SU-DHL-6 (cell line): ENCODE results near the gene EYS.

Experiments
- H2AFZ ChIP-seq: fragments of 200-600 bp; sonication (generic); 2 replicates; pipeline ENCODE4 v1.6.1; 2014; ENCODE audit warnings: low read depth, mild to moderate bottlenecking, moderate library complexity, mixed read lengths, antibody characterized with exemption, low read length; ENCODE audit not compliant: severe bottlenecking
- H3F3A ChIP-seq: fragments of 200-600 bp; shearing (Covaris generic); 2 replicates; pipeline ENCODE4 v1.6.0; 2016; ENCODE audit warnings: antibody characterized with exemption, mild to moderate bottlenecking; ENCODE audit not compliant: insufficient read depth
- H3K27ac ChIP-seq: fragments of 200-600 bp; sonication (generic); 2 replicates; pipeline ENCODE4 v1.5.1; 2016; ENCODE audit warnings: low read depth, mild to moderate bottlenecking, low read length, moderate library complexity, mixed read lengths
- H3K27me3 ChIP-seq: fragments of 200-600 bp; sonication (generic), shearing (Covaris generic); 2 replicates; pipeline ENCODE4 v1.6.0; 2014; ENCODE audit warnings: mild to moderate bottlenecking, low read length
- H3K36me3 ChIP-seq: fragments of 200-600 bp; sonication (generic); 2 replicates; pipeline ENCODE4 v1.6.1; 2014; ENCODE audit warnings: mild to moderate bottlenecking, low read length, mixed read lengths
- H3K4me2 ChIP-seq: fragments of 300-600, 200-600 bp; shearing (Covaris generic), sonication (generic); 2 replicates; pipeline ENCODE4 v1.6.0; 2014; ENCODE audit warnings: low read length, low read depth, mild to moderate bottlenecking; ENCODE audit not compliant: poor library complexity, severe bottlenecking
- H3K4me3 ChIP-seq: fragments of 200-600 bp; sonication (generic); 2 replicates; pipeline ENCODE4 v1.5.1; 2014; ENCODE audit warnings: antibody characterized with exemption, low read length, mild to moderate bottlenecking, mixed read lengths; ENCODE audit not compliant: insufficient read depth, poor library complexity, severe bottlenecking
- H3K79me2 ChIP-seq: fragments of 200-600 bp; sonication (generic); 2 replicates; pipeline ENCODE4 v1.6.1; 2014; ENCODE audit warnings: mild to moderate bottlenecking, low read length, moderate library complexity; ENCODE audit not compliant: insufficient read depth
- H3K9ac ChIP-seq: fragments of 200-600 bp; sonication (generic); 2 replicates; pipeline ENCODE4 v1.7.0; 2014; ENCODE audit warnings: mild to moderate bottlenecking, low read length
- H3K9me2 ChIP-seq: fragments of 200-600 bp; sonication (generic); replicated peaks from 2 replicates; pipeline ENCODE4 v1.6.1; 2014; ENCODE audit warnings: low read length; ENCODE audit not compliant: insufficient read depth
- H3K9me3 ChIP-seq: fragments of 200-600 bp; sonication (generic); 2 replicates; pipeline ENCODE4 v1.6.1; 2014; ENCODE audit warnings: low read length, mixed read lengths; ENCODE audit not compliant: insufficient read depth
- H4K20me1 ChIP-seq: fragments of 200-600 bp; sonication (generic); 2 replicates; pipeline ENCODE4 v1.6.1; 2014; ENCODE audit warnings: low read depth, mild to moderate bottlenecking, antibody characterized with exemption, low read length, moderate library complexity, mixed read lengths
- CTCF ChIP-seq: fragments of 200-600 bp; sonication (generic); IDR thresholded peaks from one replicate; pipeline ENCODE4 v1.5.1; 2017; ENCODE audit warnings: antibody characterized with exemption, mild to moderate bottlenecking, low read length, moderate library complexity; ENCODE audit not compliant: insufficient read depth, poor library complexity, severe bottlenecking
- EZH2phosphoT487 ChIP-seq: fragments of 200-600 bp; sonication (generic), shearing (Covaris generic); conservative IDR thresholded peaks from 2 replicates; pipeline ENCODE4 v1.6.1; 2018; ENCODE audit warnings: mild to moderate bottlenecking, antibody characterized with exemption, low read length, moderate library complexity, mixed read lengths

Gene EYS

GRCh38 chr6:64280569-64280968, 1426.5 kb downstream of the EYS start:
- H4K20me1 ChIP-seq: no peaks in the 10 kb centered on the region
- no peaks in the 10 kb centered on the region for H3K27me3 ChIP-seq
- no peak overlapping the region for H3K4me3 ChIP-seq
- H3K36me3 ChIP-seq: no peaks in the 10 kb centered on the region
- H2AFZ ChIP-seq: no peak overlapping the region
- H3K27ac ChIP-seq: no peak overlapping the region
- H3K9me2 ChIP-seq: no peaks in the 10 kb centered on the region
- no peak overlapping the region for H3K9ac ChIP-seq
- TF ChIP-seq EZH2phosphoT487: no peak
- no peak for TF ChIP-seq CTCF
- no peaks in the 10 kb centered on the region for H3K9me3 ChIP-seq
- H3K4me2 ChIP-seq: no peak overlapping the region
- H3F3A ChIP-seq: no peaks in the 10 kb centered on the region
- H3K79me2 ChIP-seq: no peaks in the 10 kb centered on the region

- H3K9ac ChIP-seq: no peak overlapping the region
- H4K20me1 ChIP-seq: no peaks in the 10 kb centered on the region; the same call in 1 of the 2 replicates
- H3K27me3 ChIP-seq: no peaks in the 10 kb centered on the region
- H2AFZ ChIP-seq: no peak overlapping the region
- no peak overlapping the region for H3K27ac ChIP-seq
- no peaks in the 10 kb centered on the region for H3K9me3 ChIP-seq
- no peak overlapping the region for H3K4me2 ChIP-seq
- H3K36me3 ChIP-seq: no peaks in the 10 kb centered on the region
- no peak overlapping the region for H3K4me3 ChIP-seq
- no peaks in the 10 kb centered on the region for H3K9me2 ChIP-seq
- TF ChIP-seq EZH2phosphoT487: no peak
- no peak for TF ChIP-seq CTCF
- no peaks in the 10 kb centered on the region for H3F3A ChIP-seq
- H3K79me2 ChIP-seq: no peaks in the 10 kb centered on the region
These were observed 1436.9 kb downstream of the EYS start for GRCh38 chr6:64270083-64270482.

GRCh38 chr6:64266351-64266821, 1440.6 kb downstream of the EYS start:
- Histone ChIP-seq H4K20me1 (no peaks in the 10 kb centered on the region; the same call in 1 of the 2 replicates), H3K9me2 (no peaks in the 10 kb centered on the region), H3K27me3 (no peaks in the 10 kb centered on the region), H3K9me3 (no peaks in the 10 kb centered on the region), H3K4me3 (no peak overlapping the region), H3K4me2 (no peak overlapping the region), H3F3A (no peaks in the 10 kb centered on the region), H3K27ac (no peak overlapping the region), H3K36me3 (no peaks in the 10 kb centered on the region), H2AFZ (no peak overlapping the region), H3K79me2 (no peaks in the 10 kb centered on the region), H3K9ac (no peak overlapping the region)
- no peak for TF ChIP-seq EZH2phosphoT487
- no peak for TF ChIP-seq CTCF
